GM12875 (cell line): Measurements from ENCODE around the gene SHH.
"Not testable (repeated sequence)": the region's sequence is repeated elsewhere in the genome, so short reads cannot be mapped to it uniquely, and the experiment has no call there.

ENCODE experiments used
- H3K4me3 ChIP-seq: one replicate; pipeline ENCODE4 v1.5.1; 2011; ENCODE audit warnings: low read depth, low read length, control low read depth
- CTCF ChIP-seq: IDR thresholded peaks from 2 replicates; pipeline ENCODE4 v1.5.1; 2011; ENCODE audit warnings: low read depth, mild to moderate bottlenecking, control low read depth, inconsistent platforms, low read length, moderate library complexity, borderline replicate concordance; ENCODE audit not compliant: insufficient read depth

The SHH gene

GRCh38 chr7:155842496-155843265 is 30.4 kb upstream of the SHH start:
- no peak for TF ChIP-seq CTCF
- no peak overlapping the region for H3K4me3 ChIP-seq

- no peak for TF ChIP-seq CTCF
- no peak overlapping the region for H3K4me3 ChIP-seq
These were observed 28.6 kb upstream of the SHH start for GRCh38 chr7:155840909-155841308.

GRCh38 chr7:155840262-155840885 is 28.1 kb upstream of the SHH start:
- no peak overlapping the region for H3K4me3 ChIP-seq
- TF ChIP-seq CTCF: no peak

GRCh38 chr7:155839461-155839860 is 27.2 kb upstream of the SHH start:
- no peak for TF ChIP-seq CTCF
- H3K4me3 ChIP-seq: no peak overlapping the region

GRCh38 chr7:155838312-155838711 is 26.0 kb upstream of the SHH start:
- not testable (repeated sequence) for H3K4me3 ChIP-seq

GRCh38 chr7:155837126-155837479 is 24.8 kb upstream of the SHH start:
- H3K4me3 ChIP-seq: no peak overlapping the region
- no peak for TF ChIP-seq CTCF

- TF ChIP-seq CTCF: no peak
- no peak overlapping the region for H3K4me3 ChIP-seq
These were observed 24.2 kb upstream of the SHH start for GRCh38 chr7:155836216-155837125.
